Dermis blood vessel endothelial cell (primary cell): Measurements from ENCODE around the gene POMP. TPM values are rescaled to one million over a fixed set of nuclear protein-coding genes. Genes with fewer than 3 reads are reported as not detected.

Experiments used
- DNase-seq: peaks from one replicate; pipeline ENCODE4 v3.0.0; 2010
- total RNA-seq: library from RNA; depleted of rRNA; stranded (reverse); fragments of >200 nt; gene quantifications from 2 replicates; pipeline ENCODE4 v1.2.3, GENCODE V29; 2014

Gene POMP, protein sequence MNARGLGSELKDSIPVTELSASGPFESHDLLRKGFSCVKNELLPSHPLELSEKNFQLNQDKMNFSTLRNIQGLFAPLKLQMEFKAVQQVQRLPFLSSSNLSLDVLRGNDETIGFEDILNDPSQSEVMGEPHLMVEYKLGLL
- 99.5 and 121 TPM in 2 replicates for total RNA-seq

DNA sequence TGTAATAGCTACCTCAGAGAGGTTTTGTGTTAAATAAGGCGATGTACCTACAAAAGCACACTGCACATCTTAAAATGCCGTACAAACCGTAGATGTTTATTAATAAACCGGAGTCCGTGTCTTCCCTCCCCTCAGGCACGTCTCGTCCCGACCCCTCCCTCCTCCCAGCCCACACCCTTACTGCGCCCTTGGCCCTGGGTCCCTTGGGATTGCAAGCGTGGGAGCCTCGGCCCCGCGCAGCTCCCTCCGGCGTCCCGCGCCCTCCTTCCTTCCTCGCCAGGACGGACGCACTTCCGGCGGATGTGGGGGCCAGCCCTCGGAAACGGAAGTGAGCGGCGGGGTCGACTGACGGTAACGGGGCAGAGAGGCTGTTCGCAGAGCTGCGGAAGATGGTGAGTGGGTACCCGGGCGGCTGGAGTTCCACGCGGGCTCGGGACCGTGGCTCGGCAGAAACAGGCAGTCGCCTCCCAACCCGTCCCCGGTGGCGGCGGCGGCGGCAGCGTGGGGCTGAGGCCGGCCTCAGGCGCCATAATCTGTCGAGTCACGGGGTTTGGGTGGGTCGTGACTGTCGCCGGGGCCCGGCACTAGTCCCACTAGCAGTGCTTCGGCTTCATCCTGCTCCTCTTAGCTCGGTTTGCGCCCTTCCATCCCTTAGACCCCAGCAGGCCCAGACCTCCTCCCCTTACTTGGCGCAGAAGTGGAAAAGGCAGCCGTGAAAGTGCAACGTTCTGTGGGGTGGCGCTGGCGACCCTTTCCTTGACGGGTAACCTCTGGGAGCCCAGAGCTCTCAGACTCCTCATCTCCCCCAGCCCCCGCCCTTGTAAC, at the start of gene POMP:
Gene POMP, plus strand, starts transcription at position 335 of the 825 bp plus-strand sequence. Its CDS starts 55 bp downstream, at position 390.
- peak; percentile 96 for DNase-seq

DNA sequence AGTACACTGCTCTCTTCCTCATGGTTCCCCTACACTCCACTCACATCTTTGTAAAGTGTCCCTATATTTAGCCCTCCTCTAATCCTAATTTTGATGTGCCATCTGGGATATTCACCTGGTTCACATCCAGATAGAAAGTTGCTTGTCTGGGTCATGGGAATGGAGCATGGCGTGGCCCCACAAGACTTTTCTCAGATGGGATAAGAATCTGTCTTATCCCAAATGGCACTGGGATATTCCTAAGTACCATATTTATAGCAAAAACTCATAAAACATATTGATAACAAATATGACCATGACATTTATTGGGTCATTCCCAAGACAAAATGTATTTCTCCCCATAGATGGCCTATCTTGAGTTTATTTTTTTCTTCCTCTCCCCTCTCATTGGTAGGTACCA, 49.5 kb upstream of the POMP start:
- DNase-seq, result no peak

DNA sequence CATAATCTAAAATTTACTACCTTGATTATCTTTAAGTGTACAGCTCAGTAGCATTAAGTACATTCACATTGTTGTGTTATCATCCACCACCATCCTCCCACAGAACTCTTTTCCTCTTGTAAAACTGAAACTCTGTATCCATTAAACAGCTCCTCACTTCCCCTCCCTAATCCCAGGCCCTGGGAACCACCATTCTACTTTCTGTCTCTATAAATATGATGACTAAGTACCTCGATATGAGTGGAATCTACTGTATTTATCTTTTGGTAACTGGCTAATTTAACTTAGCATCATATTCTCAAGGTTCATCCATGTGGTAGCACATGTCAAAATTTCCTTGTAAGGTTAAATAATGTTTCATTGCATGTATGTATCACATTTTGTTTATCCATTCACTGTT, 49.0 kb upstream of the POMP start:
- no peak for DNase-seq

DNA sequence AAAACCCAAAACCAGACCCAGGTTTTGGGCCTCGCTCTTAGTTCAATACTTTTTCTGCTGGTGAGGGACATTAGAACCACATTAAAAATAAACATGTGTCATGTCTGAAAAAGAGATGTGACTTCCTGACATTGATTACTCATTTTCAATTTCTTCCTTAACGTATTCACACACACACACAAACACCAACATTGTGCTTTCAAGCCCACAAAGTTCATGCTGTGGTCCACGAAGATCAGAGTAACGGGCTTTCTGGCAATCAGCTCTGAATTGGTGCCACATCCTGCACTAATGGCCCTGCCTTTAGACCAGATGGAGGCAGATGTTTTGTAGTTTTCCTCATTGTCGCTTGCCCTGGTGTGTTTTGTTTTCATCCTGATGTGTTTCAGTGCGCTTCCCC, 47.9 kb upstream of the POMP start:
- DNase-seq, result peak; percentile 17

DNA sequence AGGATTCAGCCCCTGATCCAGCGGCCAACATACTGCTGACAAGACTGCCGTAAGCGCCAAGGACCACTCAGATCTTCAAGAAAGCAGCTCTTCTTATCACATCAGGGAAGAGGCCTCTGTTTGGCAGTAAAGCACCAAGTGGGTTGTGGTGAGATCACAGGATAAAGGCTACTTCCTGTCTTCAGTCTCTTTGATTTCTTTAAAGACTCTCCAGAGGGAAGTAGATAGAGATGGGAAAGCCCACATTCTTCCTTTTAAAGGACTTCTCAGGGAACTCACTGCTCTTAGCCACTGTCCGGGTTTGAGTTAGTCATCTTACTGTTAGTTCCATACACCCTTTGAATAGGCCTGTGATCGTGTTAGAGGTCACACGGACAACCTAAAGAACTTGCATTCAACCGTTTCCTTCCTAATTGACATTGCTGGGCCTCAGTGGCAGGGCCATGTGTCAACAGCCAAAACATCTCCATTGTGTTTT, 47.2 kb upstream of the POMP start:
- DNase-seq, result peak; percentile 59

DNA sequence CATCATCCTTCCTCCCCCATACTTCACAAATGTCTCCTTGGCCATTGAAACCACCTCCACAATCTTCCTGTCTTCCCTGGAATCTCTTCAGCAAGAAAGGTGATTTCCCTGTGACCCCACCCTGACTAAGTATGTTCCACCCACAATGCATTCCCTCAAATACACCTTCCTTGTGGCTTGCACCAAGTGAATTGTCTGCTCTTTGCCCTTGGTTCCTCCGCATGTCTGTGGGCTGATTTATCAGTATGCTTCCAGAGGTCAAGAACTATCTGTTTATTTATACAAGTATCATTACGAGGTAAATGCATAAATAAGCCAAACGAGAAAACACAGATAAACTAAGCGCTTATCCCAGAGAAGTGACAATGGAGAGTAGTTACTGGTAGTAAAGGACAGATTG, 45.4 kb upstream of the POMP start:
- no peak for DNase-seq

DNA sequence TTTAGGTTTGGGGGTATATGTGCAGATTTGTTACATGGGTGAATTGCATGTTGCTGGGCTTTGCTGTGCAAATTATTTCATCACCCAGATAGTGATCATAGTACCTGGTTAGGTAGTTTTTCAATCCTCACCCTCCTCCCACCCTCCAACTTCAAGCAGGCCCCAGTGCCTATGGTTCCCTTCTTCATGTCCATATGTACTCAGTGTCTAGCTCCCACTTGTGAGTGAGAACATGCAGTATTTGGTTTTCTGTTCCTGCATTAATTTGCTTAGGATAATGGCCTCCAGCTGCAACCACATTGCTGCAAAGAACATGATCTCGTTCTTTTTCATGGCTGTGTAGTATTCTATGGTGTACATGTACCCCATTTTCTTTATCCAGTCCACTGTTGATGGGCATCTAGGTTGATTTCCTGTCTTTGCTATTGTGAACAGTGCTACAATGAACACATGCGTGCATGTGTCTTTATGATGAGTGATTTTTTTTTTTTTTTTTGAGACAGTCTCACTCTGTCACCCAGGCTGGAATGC, 42.9 kb upstream of the POMP start:
- DNase-seq, result no peak

DNA sequence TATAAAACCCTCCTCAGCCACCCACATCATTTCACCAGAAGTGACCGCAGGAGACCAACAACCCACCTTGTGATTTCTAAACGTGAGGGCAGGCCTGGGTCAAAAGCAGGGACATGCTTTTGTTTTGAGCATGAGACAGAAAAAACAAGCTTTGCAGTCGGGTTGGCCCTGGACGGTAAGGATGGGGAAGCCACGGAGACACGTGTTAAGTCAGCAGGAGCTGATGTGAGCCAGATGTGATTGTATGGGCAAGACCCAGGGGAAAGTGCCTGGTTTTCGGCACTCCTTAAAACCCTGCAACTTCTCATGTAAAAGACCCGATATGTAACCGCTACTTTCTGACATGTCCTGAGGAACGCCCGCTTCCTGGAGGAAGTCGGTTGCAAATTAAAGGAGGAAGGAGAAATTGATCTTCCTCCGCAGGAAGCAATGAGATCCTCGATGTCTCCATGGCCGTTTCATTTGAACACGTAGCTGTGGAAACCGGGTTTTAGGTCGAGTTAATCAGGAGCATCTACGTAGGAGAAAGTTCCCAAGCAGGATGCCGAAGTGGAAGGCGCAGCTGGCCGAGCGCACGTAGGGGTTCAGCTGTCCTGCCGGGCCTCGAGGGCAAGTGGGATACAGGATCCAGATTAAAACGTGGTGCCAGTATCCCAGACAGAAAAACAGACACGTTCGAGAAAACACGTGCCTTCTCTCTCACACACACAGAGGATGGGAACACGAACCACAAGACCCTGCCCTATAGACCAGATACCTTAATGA, 40.5 kb upstream of the POMP start:
- no peak for DNase-seq

DNA sequence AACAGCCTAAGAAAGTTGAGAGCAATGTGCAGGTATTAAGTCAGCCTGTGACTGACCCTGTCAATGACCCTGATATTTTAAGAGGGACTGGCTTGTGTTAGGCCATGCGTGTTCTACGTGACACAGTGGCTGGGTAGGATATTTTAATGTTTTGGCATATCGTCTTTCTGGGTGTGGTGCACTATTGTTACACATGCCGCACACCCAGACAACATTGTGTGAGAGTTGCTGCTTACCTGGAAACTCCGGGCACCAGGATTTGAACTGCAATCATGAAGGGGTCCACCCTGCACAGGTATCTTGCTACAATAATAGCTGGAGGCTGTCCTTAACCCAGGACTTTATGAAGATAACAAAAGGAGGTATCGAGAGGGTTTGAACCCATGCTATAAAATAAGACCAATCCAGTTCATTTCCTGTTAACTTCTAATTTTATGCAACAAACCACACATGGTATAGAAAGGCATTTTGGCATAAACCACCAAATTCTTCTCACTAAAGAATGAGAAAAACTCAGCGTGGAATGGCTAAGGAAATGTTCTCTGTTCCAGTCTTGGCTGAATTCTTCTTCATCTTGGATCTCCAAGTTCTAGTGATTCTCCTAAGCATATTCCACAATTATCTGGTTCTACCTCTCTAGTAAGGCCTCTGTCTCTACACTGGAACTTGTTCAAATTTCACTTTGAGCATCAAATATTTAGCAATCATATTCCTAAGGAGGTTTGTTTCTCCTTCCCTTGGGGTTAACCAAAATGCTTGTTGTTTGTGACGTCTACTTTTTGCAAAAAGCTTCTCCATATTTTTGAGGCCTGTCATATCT, 38.7 kb upstream of the POMP start:
- no peak for DNase-seq

DNA sequence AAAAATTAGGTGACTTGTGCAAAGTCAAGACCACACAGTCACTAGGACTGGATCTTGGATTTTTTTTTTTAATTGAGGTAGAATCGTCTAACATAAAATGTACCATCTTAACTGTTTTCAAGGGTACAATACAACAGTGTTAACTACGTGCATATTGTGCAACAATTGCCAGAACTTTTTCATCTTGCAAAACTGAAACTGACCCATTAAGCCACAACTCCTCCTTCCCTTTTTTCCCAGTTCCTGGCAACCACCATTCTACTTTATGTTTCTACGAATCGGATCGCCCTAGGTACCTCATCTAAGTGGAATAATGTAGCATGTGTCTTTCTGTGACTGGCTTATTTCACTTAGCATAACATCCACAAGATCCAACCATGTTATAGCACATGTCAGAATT, 37.5 kb upstream of the POMP start:
- no peak for DNase-seq

DNA sequence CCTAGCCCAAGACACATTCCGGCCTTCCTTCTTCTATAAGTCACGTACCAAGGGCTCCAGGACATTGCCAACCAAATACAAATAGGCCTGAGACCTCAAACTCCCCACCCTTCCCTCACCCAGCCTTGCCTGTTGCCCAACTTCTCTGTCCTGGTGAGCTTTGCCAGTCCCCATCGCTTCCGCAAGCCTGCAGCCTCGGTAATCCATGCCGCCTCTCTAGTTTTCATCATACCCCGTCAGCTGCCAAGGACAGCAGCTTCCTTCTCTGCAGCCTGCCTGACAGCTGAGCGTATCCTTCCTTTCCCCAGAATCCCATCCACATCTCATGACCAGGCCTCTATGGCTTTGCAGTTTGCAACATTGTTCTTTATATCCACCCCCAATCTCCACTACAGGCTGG, 36.6 kb upstream of the POMP start:
- DNase-seq, result no peak

DNA sequence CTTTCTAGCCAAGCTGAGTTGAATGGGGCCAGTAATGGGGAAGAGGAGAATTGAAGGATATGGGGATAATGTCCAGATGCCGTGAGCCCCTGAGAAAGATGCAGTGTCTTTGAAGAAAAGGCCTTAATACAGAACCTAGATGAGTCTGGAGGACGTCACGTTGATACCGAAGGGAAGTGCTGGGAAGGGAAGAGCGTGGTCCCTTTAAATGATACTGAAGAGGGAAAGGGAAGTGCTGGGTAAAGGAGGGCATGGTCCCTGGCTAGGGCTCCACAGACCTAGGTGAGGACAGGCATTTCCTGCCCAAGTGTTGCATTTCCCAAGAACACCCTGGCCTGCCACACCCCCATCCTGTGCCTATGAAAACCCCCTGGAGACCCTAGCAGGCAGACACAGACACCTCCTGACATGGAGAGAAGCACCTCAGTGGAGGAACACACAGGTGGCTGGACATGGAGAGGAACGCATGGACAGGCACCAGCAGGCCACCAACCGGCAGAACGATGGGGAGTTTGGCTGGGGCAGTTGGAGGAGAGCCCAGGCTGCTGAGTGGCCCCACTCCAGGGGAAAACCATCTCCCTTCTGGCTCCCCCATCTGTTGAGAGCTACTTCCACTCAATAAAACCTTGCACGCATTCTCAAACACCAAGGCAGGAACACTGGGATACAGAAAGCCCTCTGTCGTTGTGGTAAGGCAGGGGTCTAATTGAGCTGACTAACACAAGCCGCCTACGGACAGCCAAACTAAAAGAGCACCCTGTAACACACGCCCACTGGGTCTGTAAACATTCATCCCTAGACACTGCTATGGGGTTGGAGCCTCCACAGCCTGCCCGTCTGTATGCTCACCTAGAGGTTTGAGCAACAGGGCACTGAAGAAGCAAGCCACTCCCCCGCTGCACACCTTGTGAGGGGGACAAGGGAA, 34.9 kb upstream of the POMP start:
- no peak for DNase-seq

DNA sequence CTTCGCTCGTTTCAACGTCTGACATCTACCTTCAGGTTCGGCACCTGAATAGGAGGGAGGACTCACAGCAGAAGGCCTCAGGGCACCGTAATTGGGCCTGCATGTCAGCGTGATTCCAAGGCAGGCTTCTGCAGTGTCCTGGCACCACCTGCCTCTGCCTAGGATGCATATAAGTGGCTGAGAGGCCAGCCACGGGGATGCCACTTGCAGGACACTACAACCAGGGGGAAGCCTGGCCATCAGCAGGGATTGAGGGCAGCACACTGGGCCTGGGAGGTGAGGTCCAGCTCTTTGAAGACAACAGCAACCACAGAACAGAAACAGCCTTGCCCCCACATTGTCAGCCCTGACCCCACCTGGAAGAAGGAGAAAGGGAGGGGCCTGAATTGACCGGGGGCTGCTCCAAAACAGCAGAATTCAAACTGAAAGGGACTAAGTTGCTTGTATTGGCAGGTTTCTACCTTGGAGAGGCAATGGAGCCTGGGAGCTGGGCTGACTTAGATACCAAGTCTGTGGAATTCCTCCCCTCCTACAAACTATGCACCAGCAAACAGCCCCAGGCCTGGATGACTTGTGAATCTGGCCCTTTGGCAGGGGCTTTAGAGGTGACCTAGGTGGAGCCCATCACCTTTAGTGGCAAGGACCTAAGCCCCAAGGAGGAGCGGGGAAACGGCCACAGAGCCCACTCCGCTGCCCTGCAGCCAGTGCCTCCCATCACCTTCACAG, 34.1 kb upstream of the POMP start:
- DNase-seq, result no peak

DNA sequence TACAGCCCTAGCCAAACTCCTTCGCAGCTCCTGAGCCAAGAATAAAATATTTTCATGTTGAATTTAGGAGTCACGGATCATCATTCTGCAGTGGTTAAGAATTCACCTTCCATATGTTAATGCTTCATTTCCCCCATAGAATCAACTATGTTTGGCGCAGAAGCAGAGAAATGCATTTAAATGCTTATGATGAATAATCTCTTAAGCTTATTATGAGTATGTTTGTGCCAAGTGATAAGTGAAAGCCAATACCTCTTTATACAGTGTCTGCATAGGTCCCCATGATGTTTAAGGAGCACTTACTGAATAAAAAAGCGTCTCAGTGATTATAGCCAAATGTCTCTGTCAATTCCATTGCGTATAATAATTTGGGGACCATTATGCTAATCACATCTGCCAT, 32.7 kb upstream of the POMP start:
- no peak for DNase-seq

DNA sequence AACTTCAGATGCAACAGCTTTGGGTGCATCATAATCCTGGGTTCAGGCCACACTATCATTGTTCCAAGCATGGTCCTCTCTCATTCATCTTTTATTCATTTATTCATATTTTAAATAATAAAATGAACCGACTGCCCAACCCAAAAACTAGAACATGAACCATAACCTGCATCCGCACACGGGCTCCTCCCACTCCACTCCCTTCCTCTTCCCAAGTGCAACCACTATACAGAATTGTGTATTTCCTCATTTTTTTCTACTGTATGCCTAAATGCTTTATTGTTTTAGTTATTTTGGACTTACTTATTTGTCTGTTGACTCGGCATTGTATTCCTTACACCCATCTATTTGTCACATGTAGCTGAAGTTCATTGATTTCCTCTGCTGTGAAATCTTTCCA, 30.7 kb upstream of the POMP start:
- no peak for DNase-seq

DNA sequence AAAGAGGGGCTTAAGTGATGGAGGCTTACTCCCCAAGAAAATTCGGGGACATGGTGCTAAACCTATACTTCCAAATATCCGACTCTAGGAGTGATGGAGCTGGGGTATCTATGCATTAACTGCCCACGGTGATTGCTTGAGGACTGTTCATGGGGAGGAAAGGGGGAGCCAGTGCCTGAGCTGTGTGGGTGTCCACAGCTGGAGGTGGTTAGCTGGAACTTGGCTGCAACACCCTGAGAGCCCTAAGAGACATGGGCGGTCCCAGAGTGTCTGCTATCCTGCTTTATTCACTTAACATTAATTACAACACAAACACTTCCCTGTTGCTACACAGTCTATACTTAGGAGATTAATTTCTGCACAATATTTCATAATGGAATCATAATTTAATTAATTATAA, 28.1 kb upstream of the POMP start:
- DNase-seq, result no peak

DNA sequence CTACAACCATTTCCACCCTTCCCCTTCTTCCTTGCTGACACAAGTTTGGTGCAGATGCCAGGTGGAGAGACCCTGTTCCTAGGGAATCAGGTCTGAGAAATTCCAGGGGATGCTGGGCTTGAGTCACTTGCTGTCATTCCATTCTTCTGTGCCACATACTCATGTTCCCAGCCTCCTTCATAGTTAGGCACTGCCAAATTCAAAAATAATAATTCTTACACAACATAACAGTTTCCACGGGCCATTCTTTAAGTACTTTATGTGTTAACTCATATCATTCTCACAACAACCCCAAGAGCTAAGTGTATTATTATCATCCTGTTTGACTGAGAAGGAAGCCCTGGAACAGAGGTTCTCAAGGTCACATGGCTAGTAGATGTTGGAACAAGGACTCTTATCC, 27.1 kb upstream of the POMP start:
- DNase-seq, result no peak

DNA sequence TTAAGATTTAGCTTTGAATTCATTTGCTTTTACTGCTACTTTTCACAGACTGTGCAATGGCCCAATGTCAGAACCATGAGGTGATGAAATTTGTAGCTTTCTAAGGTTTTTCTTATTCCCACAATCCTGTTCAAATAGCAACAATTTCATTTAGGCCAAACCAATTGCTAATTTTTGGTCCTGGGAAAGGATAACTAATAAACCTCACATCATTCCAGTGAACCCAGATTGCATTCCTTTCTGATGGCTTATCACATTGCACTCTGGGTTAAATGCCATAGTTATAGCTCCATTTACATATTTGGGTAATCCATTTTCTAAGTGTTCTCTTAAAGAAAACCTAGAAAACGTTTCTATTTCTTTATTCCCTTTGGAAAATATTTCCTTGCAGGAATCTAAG, 22.9 kb upstream of the POMP start:
- no peak for DNase-seq

DNA sequence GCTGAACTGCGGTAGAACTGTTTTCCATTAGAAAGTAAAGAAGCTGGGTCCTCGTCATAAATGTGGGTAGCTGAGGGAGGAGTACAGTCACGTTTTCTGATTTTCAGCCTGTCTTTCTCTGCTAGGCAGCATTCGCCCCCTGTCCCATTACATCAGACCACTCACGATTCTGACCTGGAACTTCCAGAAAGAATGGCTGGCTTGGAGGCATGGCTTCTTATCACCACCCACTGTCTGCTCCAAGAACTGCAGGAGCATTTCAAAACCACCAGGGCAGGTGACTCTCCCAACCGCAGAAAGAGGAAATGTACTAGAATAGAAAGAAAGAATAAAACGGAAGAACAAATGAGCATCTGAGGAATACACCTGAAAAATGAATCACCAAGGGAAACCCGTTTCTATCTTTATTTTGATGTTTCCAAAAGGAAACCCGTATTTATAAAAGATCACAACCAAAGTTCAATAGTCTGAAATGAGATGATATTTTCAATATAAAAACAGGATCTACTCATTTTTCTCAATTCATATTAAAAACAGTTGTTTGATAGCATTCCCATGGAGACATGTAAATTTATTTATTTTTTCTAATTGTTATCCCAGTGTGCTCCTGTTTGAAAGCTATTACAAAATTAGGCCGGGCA, 22.1 kb upstream of the POMP start:
- peak; percentile 91 for DNase-seq

DNA sequence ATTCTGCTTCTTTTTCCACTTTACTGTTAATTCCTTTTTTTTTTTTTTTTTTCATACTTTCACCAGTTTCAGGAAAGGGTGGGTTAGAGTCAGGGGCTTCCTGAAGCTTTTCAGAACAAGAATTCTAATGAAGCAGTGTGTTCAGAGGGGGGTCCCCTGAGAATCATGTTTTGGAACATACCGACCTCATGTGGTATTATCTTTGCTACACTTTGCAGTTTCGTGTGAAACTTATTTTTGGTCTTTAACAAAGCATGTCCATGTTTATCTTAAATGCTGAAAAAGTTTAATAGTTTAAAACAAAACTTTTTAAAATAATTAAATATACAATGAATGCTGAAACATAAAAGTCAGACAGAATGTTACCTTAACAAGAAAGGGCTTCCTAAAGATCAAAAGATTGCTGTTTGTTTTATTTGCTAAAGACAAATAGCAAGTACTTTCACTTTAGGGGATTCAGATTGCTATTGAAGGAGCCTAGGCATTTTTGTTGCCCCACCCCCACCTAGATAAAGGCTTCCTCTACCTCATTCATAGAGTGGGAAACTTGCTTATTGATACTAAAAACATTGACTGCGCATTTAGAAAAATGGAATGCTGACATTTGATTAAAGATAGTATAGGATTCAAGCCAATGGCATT, 21.1 kb upstream of the POMP start:
- DNase-seq, result peak; percentile 42
